NCI-H460 (cell line): ENCODE measurements around the gene XXYLT1. TPM values are rescaled to one million over a fixed set of nuclear protein-coding genes. Genes with fewer than 3 reads are reported as not detected.
"Not testable (repeated sequence)": the region's sequence is repeated elsewhere in the genome, so short reads cannot be mapped to it uniquely, and the experiment has no call there.

Source experiments
- DNase-seq: peaks from one replicate; pipeline ENCODE4 v3.0.0-alpha.2; 2016; ENCODE audit warnings: low read depth; ENCODE audit errors: extremely low read depth
- total RNA-seq: library from RNA; depleted of rRNA; stranded (reverse); fragments of >200 nt; shearing (Covaris generic); gene quantifications from 2 replicates; pipeline ENCODE4 v1.2.3, GENCODE V29; 2014

XXYLT1 gene
- total RNA-seq, 1 experiment from 2014 or later = 9.2 TPM

DNA sequence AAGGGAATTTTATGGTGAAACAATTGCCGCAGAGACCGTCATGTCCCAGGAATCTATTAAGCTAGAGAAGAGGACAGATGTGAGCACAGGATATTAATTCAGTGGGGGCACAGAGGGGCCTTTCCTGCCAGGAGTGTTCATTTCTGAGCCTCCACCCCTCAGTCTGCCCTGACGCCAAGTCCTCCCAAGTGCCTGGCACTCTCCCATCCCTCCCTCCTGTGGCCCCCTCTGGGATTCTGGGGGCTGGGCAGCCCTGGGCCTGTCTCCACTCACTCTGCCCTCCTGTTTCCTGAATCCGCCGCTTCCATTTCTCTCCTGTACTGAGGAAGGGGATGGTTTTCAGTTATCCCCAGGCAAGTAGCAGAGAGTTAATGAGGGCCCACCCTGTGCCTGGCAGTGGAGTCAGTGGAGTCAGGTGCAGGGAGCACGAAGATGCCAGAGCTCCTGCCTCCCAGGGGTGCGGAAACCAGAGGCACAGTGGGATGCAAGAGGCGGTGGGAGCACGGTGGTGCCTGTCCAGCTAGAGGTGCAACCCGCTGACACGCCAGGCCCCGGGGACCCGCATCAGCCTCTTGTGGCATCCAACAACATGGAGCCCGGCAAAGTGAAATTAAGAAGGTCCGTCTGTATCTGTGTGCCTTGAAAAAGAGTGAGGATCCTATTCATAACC lies 212.5 kb downstream of the XXYLT1 start:
- no peak for DNase-seq

DNA sequence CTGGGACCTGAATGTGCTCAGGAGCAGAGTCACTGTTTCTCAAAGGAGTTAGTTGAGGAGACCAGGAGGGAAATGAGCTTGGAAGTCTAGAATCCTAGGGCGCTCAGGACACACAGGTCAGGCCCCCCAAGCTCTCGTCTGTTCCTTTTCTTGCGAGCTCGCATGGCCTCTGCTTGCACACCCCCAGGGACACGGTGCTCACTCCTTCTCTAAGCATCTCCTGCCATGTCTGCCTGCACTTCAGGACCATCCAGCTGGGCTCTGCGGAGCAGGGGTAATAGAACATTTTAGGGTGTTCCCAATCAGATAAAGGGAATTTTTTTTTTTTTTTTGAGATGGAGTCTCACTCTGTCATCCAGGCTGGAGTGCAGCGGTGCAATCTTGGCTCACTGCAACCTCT lies 213.2 kb downstream of the XXYLT1 start:
- no peak for DNase-seq

DNA sequence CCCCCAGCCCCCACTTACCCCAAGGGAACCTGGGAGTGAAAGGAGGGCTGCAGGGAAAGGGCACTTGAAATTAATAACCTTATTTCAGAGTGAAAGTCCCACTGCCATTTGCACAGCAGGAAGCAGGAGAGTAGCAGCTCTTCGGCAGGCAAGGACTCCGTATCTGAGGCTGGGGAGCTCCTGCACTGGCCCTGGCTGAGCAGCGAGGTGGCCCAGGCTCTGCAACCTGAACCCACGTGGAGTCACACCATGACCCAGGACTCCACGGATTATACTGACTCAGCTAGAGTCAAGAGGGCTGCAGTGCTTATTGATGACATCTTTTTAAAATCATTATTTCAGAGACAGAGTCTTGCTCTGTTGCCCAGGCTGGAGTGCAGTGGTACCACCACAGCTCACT lies 214.5 kb downstream of the XXYLT1 start:
- DNase-seq = no peak

DNA sequence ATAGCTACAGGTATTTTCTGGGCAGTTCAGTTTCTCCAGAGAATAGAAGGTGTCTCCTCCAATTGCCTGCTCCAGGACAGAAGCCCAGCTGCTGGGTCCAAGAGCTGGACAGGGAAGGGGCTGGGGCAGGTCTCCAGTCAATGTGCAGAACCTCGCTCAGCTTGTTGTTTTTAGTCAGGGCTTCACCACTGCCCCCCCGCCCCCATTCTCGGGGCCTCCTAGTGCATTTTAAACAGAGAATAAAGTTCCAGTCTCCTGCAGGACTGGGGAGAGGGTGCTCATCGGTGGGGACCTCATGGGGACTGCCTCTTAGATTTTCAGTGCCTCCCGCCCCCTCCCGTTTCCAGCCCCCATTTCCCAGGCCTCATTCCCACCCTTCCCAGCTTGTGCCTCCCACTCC lies 216.6 kb downstream of the XXYLT1 start:
- DNase-seq = no peak

DNA sequence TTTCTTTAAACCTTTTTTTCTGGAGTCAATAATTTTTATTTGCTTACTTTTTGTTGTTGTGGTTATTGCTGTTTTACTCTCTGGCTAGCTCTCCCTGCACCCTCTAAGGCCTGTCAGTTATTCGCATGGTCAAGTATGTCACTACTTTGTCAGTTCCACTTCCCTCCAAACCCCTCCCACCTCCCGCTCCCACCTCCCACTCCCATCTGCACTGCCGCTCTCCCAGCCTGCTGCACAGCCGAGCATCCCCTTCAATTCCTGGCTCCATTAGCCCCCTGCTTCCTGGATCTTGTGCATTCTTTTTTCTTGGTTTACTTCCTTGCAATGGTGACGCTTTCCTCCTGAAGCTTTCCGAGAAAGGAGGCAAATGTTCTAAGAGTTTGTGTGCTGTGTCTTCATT lies 218.0 kb downstream of the XXYLT1 start:
- no peak for DNase-seq

DNA sequence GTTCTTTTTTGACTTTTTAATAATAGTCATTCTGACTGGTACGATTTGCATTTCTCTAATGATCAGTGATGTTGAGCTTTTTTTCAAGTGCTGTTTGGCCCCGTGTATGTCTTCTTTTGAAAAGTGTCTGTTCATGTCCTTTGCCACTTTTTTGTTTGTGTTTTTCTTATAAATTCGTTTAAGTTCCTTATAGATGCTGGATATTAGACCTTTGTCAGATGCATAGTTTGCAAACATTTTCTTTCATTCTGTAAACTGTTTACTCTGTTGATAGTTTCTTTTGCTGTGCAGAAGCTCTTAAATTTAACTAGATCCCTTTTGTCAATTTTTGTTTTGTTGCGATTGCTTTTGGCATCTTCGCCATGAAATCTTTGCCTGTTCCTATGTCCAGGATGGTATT lies 220.7 kb downstream of the XXYLT1 start:
- not testable (repeated sequence) for DNase-seq

DNA sequence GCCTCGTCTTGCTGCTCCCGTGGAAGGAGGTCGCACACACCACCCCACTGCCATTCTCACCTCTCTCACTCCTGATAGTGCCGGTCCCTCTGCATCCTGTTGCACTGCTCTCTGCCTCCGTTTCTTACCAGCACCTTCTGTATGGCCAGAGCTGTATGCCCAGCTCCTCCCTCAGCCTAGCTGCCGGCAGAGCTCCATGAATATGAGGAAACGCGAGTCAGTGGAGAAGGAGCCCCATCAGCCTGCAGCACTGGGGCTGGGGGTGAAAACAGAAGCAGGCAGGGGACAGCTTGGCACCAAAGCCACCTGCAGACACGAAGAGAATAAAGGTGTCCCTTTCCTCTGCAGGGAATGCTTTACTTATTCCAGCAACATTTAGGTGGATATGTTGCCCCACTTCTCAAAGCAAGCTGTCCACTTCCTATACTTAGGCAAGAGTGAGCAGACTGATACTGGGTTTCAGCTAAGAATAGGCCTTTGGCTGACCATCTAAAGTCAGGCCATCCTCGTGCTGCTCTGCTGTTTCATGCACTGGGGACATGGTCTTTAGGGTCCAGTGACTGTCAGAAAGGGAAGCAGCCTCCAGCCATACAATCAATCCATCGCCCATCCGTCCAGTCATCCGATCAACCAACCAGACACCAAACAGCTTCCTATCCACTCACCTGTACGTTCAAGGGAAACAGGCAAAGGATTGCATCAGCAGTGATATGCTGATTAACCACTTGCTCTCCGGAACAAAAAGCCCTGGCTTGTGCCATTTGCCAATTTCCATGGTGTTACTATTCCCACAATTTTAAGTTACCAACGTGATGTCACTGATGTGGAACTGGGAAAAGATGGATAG lies 222.7 kb downstream of the XXYLT1 start:
- DNase-seq = no peak

DNA sequence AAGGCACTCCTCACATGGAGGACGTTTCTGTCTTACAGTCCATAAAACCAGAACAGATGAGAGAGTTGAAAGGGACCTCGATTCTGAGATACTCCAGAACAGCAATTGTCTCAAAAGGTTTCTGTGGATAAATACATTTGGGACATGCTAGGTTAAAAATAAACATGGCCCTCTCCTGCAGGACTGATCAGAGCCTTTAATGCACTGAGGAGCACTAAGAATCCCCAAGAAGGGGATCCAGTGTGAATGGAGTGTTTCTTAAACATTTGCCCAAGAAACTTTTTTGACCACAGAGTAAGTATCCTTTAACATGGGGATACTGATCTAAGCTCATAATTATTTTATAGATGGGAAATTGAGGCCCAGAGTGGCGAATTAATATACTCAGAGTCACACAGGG lies 223.4 kb downstream of the XXYLT1 start:
- DNase-seq = no peak

DNA sequence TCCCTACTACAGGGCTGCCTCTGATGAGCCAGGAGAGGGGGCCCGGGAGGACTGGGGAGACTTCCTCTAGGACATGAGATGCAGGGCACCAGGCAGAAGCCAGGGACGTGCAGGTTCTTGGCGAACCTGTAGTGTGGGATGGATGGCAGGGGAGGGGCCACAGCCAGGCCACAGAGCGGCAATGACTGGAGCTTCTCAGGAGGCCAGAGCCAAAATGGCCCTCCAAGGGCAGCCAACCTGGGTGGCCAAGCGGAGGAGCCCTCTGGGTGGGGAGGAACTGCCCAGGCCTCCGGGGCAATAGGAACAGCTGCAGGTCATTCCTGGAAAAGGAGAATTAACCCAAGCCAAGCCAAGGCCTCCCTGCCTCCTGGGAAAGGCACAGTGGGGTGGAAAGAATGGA lies 224.5 kb downstream of the XXYLT1 start:
- DNase-seq = no peak

DNA sequence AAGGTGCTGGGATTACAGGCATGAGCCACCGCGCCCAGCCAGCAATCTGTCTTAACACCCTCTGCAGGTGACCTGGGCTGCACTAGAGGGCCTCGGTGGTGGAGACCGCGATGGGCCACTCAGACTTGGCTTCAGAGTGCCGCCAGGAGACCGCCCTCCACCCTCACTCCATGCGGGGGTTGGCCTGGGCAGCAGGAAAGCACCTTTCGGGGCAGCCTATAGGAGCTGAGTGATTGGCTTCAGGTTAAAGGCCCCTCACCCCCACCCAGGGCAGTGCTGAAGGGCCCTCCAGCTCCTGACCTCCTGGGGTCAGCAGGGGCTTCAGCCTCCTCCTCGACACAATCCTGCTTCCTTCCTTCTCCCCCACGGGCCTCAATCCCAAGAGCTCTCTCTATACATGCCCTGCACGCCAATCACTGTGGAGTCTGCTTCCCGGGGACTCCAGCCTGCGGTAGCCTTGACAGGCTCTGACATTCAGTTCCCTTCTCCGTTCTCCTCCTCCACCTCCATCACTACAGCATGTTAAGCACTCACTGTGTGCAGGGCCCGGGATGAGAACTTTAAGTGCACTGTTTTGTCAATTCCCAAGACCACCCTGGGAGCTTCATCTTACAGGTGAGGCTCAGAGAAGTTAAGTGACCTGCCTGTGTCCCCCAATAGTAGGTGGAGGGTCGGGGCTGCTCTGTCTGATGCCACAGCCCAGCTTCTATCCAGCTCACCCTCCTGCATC lies 225.3 kb downstream of the XXYLT1 start:
- no peak for DNase-seq

DNA sequence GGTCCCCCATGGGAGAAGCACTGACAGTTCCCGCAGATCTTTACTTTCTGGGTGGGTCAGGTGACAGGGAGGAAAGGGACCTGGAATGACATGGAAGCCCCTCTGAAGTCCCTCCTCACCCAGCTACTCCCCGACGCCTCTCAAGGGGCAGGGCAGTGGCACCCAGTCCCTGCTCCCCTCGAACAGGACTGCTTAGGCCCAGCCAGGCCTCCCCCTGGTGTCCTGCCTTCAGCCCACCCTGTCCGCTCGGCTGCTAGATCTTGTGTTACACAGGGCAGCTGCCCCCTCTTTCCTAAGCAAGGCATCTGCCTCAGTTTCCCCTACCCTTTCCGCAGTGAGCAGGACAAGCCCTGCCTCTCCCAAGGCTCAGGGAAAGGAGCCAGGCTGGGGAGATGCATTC lies 226.5 kb downstream of the XXYLT1 start:
- no peak for DNase-seq

DNA sequence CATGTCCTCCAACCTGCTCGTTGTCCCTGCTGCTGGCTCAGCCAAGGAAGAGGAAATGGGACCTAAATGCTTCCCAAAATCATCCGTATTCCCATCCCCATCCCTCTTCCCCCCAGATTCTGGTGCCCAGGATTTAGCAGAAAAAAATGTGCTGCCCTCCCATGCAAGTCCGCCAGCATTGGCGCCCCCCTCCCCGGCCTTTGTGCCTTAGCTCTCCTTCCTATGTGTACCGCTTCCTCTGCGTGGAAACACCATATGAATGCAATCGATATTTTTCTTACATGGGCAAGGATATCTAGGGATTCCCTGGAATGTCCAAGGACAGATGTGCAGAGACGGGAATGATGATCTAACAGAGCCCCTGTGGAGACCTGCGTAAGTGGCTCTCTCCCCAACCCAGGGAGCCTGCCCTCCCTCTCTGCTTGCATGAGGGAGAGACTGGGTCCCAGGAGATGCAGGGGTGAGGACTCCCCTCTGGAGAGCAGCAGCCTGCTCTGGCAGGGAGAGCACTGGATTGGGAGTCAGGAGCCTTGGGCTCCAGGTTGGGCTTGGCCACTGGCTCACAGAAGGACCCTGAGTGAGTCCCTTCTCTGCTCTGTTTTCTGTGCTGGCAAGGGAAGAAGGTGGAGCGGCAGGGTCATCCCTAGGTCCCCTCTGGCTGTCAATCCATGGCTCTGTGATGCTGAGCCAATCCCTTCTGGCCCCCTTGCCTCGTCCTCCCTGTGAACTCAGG lies 227.2 kb downstream of the XXYLT1 start:
- no peak for DNase-seq

DNA sequence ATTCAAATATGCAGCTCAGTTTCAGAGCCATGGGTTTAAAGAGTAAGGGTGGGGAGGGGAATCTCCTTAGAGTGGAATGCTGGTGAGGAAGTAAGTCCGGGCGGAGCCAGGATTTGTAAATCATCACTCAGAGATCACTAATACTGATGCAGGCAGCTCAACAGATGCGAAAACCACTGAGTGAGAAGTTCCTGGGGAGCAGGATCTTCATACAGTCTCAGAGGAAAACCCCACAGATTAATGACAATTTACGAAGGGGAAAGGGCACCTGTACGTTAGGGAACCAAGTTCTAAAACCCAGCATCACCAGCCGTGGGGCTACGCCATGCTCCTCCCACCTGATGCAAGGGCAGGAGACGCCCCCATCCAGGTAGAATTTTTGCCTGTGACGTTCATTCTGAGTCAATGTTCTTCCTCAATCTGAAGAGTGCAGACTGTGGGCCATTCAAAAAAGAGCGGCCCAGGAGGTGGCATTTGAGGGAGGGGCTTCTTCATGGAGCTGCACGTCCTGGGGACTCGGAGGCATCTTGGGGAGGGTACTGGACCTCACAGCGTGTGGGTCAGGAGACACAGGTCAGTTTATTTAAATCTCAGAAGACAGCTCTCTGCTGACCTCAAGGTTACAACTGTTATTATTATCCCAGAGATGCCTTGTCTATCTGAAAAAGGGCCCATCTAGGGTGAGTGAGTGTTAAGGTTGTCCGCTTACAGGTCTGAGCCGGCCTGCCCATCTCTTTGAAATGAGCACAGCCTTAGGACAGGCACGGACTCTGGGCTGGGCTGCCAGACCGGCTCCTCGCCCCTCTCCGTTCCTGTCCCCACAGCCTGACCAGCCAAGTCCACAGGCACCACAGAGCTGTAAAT lies 228.0 kb downstream of the XXYLT1 start:
- no peak for DNase-seq

DNA sequence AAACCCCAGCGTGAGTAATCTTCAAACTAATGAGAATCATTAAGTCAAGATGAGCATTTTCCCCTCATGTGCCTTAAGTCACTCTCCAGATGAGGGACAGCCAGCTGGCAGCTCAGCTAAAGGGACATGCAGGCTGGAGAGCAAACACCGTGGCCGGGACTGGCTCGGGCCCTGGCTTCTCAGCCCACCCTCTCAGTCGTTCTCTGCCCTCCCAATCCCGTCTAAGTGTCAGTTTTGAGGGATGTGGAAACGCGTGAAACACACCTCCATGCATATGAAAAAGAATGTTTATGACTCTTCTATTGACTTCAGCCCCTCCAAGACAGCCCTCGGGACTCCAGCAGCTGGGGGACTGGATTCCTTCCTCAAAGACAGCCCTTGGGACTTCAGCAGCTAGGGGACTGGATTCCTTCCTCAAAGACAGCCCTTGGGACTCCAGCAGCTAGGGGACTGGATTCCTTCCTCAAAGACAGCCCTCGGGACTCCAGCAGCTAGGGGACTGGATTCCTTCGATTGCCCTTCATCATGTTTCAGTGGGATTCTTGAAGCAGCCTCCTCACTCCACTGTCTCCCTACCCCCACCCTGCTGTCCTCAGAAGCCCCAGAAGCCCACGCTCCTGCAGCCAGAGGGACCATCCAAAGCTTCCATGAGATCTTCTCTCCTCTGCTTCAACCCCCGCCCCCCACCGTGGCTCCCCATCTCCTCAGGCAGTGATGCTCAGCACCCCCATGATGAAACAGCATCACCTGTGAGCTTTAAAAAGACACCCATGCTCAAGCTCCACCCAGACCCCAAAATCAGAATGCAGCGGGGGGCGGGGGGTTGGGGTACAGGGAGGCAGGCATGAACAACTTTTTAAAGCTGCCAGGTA lies 228.9 kb downstream of the XXYLT1 start:
- DNase-seq = no peak

DNA sequence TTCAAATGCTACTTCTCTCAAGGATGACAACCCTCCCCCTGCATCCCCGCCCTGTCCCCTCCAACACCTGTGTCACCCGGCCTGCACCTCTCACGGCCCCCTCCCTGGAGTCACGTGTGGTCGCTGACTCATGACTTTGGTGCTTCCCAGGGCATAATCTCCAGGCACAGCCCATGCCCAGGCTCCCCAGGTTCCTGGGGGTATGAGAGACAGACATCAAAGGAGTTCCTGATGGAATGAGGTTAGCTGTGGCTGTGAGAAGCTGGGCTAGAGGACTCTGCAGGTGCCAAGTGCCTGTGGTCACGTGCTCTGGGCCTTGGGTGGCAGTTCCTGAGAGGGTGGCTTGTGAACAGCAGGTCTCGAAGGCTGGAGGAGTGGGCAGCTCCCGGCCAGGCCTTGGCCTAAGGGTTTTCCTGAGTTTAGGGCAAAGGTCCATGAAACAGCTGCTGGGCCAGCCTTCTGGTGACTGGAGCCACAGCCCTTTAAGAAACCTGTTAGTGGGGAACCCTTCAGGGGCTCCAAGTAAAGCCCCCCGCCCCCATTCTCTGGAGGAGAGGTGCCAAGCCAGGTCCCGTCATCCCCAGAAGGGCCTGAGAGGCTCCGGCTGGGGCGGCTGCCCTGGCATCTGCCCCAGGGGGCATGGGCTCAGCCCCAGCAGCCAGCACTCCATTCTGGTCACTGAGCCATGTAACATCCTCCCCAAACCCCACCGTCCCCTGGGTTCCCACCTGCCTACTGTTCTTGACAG lies 230.0 kb downstream of the XXYLT1 start:
- DNase-seq = no peak

DNA sequence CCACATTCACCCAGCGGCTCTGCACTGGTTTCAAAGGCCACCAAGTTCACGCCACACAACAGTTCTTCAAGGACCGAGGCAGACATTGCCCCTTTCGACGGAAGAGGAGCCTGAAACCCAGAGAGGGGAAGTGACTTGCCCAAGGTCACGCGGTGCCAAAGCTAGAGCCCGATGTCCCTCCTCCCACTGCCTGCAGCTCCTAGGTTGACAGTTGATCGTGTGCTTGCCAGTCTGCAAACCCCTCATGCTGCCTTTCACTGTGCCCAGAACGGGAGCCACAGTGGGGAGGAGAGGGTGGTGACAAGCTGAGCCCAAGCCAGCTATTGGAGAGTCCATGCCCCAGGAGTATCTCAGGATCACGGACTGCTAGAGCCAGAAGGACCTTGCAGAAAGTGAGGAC lies 230.9 kb downstream of the XXYLT1 start:
- no peak for DNase-seq

DNA sequence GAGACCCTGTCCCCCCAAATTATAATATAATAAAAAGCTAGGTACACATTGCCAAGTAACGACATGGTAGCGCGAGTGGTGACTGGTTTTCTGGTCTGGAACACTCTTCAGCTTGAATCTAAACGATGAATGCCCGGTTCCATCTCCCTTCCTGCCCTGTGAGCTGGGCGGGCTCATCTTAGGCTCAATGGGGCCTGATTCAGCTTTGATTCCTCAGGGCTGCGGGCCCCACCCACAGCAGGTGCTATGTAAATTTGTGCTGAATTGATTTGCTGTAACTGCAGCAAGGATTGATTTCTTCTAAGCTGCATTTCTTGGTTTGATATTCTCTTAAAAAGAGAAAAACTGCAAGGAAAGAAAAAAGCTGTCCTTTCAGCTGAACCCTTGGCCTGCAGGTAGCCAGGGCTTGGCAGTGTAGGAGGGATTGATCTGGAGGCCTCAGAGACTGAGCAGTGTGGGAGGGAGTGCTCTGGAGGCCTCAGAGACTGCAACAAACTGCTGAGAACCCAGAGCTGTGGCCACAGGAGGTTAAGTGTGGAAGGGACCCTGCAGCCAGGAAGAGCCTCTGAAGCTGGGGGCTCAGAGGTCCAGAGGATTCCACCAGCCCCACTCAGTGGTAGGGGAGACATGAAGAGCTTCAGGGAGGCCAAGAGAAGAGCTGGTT lies 231.6 kb downstream of the XXYLT1 start:
- DNase-seq = no peak

DNA sequence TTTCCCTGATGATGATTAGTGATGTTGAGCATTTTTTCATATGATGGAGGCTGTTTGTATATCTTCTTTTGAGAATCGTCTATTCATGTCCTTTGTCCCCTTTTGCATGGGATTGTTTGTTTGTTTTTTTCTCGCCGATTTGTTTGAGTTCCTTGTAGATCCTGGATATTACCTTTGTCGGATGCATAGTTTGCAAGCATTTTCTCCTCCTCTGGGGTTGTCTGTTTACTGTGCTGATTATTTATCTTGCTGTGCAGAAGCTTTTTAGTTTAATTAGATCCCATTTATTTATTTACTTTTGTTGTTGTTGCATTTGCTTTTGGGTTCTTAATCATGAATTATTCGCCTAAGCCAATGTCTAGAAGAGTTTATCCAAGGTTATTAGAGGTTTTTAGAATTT lies 232.8 kb downstream of the XXYLT1 start:
- no peak for DNase-seq
